HG03139 (cell line): Measurements from ENCODE around the gene OR11A1.
"Not testable (repeated sequence)": the region's sequence is repeated elsewhere in the genome, so short reads cannot be mapped to it uniquely, and the experiment has no call there.

Experiments used
- ATAC-seq: cut with Tn5 transposase; IDR thresholded peaks from one replicate; pipeline ENCODE4 v1.9.1; 2021; ENCODE audit not compliant: unreplicated experiment

Gene OR11A1

GRCh38 chr6:29479560-29479959 is 22.7 kb upstream of the OR11A1 start:
- no peak for ATAC-seq

GRCh38 chr6:29478740-29479139 is 21.9 kb upstream of the OR11A1 start:
- ATAC-seq, result no peak

- ATAC-seq, result no peak
Measured at GRCh38 chr6:29477923-29478450, 21.1 kb upstream of the OR11A1 start.

DNA sequence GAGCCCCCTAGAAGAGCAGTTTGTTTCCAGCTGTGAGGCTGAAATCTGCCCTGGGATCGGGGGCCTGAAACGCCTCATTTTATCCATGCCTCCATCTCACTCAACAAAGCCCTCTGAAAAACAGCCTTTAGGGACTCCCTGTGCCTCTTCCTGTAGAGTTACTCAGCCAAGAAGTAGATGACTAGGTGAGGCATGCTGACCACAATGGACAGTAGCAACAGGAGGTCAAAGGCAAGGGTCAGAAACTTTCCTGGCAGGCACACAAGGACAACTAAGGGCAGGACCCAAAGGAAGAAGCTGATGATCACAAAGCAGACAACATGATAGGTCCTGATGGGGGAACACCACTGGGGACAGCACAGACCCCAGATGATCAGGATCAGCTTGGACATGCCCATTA is 18.1 kb upstream of the OR11A1 start:
- ATAC-seq, result no peak

GRCh38 chr6:29466241-29466640 is 9.4 kb upstream of the OR11A1 start:
- ATAC-seq, result no peak

DNA sequence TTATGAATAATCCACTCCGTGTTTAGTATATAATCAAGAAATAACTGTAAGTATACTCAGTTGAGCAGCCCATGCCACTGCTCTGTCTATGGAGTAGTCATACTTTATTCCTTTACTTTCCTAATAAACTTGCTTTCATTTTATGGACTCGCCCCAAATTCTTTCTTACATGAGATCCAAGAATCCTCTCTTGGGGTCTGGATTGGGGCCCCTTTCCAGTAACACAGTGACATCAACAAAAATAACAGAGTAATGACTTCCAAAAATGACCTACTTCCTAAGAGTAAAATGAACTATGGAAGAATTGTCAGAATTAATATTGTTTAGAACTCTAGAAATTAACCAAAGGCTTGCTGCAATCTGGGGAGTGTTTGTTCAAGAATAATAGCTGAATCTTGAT is 8.9 kb upstream of the OR11A1 start:
- ATAC-seq, result no peak

GRCh38 chr6:29465279-29465678 is 8.4 kb upstream of the OR11A1 start:
- ATAC-seq, result no peak

- no peak for ATAC-seq
Measured at GRCh38 chr6:29462022-29462421, 5.2 kb upstream of the OR11A1 start.

- no peak for ATAC-seq
Measured at GRCh38 chr6:29461021-29461814, 4.3 kb upstream of the OR11A1 start.

DNA sequence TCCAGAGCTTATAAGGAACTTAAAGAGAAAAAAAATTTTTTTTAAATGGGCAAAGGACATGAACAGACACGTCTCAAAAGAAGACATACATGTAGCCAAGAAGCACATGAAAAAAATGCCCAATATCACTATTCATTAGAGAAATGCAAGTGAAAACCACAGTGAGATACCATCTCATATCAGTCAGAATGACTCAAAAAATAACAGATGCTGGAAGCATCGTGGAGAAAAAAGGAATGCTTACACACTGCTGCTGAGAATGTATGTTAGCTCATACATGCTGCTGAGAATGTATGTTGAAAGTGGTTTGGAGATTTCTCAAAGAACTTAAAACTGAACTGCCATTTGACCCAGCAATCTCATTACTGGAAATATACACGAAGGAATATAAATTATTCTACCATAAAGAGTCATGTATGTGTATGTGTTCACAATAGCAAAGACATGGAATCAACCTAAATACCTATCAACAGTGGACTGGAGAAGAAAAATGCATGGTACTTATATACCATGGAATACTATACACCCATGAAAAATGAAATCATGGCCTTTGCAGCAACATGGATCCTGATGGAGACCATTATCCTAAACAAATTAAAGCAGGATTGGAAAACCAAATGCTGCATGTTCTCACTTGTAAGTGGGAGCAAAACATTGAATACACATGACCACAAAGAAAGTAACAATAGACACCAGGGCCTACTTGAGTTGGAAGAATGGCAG is 5.2 kb downstream of the OR11A1 start:
- no peak for ATAC-seq

- ATAC-seq, result no peak
Measured at GRCh38 chr6:29447670-29448069, 9.2 kb downstream of the OR11A1 start.

GRCh38 chr6:29444031-29444430 is 12.8 kb downstream of the OR11A1 start:
- ATAC-seq, result not testable (repeated sequence)

DNA sequence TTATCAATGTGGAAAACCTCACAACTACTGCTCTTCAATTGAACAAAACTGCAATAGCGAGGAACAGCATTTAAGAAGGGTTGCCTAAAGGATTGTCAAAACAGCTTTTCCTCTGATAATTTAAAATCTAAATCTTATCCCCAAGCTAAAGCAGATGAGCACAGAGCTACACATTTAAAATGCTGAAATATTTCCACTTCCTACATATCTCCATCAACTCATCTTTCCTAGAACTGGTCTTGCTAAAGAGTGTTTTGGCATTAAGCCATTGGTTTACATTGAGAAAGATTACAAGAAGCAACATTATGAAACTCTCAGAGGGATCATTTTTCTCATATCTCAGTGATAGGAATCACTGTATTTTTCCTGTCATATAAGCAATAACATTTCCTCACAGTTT is 14.2 kb downstream of the OR11A1 start:
- no peak for ATAC-seq

GRCh38 chr6:29439006-29439405 is 17.9 kb downstream of the OR11A1 start, which contains the start of gene OR10C1:
Gene OR10C1, plus strand, starts transcription at chr6:29439306. Its CDS starts 710 bp downstream, at chr6:29440016.
- ATAC-seq, result no peak

DNA sequence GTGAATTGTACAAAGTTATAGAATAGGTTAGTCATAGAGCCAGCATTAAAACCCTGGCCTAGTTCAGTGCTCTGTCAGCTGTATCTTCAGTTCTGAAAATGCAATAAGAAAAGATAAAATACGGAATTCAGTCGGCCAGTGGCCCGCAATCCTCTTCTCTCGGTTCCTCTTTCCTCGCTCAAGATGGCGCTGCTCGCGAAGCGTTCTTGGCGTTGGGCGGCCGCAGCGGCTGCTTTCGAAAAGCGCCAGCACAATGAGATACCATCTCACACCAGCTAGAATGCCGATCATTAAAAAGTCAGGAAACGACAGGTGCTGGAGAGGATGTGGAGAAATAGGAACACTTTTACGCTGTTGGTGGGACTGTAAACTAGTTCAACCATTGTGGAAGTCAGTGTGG is 20.1 kb downstream of the OR11A1 start:
- ATAC-seq, result not testable (repeated sequence)

- ATAC-seq, result no peak
Measured at GRCh38 chr6:29426654-29427053, 30.2 kb downstream of the OR11A1 start.

DNA sequence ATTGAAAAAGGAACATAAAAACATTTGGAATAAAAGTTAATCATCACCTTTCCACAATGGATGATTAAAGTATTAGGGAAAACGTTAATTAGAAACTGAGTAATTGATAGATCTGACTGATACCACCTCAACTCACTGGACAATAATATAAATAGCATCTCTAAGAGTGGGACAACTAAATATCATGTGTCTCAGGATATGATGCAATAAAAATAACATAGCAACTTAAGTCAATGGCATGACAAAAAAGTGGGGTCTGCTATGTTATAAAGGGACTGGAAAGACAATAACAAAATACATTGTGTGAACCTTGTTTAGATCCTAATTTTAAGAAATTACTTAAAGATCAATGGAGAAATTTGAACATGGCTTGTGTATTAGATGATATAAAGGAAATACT is 31.8 kb downstream of the OR11A1 start:
- no peak for ATAC-seq

DNA sequence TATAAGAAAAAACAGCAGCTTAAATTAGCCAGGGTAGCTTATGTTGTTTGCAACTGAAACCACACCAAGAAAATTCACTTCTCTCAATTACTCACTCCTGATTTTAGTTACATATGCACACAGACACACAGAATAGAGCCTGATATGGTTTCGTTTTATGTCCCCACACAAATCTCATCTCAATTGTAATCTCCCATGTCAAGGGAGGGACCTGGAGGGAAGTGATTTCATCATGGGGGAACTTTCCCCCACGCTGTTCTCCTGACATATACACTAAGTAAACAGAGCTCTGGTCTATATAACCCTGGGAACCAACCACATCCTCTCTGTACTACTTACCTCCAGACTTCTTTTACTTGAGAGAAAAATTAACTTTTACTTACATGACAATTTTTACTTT is 32.3 kb downstream of the OR11A1 start:
- ATAC-seq, result no peak

- ATAC-seq, result no peak
Measured at GRCh38 chr6:29424168-29424567, 32.7 kb downstream of the OR11A1 start.

DNA sequence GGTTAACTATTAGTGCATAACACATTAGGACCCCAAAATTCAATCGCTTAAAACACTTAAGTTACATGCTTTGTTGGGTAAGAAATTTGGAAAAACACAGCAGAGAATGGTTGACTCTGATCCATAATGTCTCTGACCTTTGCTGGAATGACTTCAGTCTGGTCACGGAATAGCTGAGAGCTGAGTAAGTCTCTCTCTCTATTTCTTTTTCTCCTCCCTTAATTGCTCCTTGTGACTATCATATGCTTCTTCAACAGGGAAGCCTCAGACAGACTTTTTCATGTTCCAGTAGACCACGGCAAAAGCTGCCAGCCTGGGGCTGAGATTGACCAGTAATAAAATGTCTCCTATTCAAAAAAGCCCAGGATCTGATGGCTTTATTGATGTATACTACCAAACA is 37.4 kb downstream of the OR11A1 start:
- no peak for ATAC-seq

DNA sequence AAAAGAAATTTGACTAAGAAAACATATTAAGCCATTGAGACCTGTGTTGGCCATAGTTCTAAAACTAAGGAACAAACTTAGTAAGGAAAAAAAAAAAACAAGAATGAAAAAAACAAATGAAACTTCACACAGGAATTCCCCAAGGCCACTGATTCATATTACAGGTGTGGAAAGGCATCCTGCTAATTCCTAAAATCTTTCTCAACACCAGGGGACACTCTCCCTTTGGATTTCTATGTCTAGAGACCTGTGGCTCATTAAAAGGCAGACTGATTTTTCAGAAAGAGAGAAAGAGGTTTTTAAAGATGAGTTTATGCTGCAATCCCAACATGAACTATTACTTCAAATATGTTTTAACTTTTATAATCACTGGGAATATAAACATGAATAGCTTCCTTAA is 42.3 kb downstream of the OR11A1 start, which contains the start of gene OR12D1:
OR12D1 (plus strand) TSS at position 341 of the 400 bp plus-strand sequence.
- ATAC-seq, result no peak

DNA sequence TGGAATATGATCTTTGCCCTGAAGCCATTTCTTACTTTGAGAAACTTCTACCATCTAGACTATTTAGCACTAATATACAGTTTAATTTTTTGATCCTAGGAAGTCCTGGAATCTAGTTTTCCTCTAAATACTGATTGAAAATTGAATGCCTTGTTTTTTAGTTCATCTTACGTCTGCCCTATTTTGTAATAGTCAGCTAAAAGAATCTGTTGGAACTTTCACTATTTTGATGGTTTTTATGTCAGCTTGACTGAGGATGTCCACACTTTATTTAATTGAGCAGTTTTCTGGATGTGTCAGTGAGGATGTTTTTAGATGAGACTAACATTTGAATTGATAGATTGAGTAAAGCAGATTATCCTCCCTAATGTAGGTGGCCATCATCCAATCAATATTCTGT is 53.1 kb downstream of the OR11A1 start:
- no peak for ATAC-seq
